Measurements from ENCODE around the gene IRX1. TPM values are rescaled to one million over a fixed set of nuclear protein-coding genes. Genes with fewer than 3 reads are reported as not detected.

IRX1 gene
- total RNA-seq, 1 donor from 2014 or later: 10.3 TPM

DNA sequence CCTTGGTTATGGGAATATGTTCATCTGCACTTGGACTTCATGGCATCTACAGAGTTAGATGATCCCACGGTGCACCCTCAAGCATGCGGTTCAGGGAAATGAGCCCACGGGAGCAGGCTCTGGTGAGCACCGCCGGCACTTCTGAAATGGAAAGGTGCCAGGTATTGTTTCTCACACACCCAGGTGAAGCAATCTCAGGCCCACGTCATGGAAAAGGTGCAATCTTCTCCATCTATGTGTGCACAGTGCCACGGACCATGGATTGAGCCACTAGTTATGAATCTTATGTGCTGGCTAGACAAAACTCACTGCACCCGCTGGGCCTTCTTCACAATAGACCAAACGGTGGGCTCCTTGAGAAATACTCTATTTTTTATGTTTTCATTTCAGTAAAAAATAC lies 27.3 kb downstream of the IRX1 start:
- Histone ChIP-seq H3K9me3 (no peaks in the 10 kb centered on the region), H3K27ac (no peak overlapping the region), H3K36me3 (no peaks in the 10 kb centered on the region), H3K27me3 (no peaks in the 10 kb centered on the region), H3K4me1 (no peaks in the 10 kb centered on the region), H3K4me3 (no peak overlapping the region)
- TF ChIP-seq, protein P1, sequence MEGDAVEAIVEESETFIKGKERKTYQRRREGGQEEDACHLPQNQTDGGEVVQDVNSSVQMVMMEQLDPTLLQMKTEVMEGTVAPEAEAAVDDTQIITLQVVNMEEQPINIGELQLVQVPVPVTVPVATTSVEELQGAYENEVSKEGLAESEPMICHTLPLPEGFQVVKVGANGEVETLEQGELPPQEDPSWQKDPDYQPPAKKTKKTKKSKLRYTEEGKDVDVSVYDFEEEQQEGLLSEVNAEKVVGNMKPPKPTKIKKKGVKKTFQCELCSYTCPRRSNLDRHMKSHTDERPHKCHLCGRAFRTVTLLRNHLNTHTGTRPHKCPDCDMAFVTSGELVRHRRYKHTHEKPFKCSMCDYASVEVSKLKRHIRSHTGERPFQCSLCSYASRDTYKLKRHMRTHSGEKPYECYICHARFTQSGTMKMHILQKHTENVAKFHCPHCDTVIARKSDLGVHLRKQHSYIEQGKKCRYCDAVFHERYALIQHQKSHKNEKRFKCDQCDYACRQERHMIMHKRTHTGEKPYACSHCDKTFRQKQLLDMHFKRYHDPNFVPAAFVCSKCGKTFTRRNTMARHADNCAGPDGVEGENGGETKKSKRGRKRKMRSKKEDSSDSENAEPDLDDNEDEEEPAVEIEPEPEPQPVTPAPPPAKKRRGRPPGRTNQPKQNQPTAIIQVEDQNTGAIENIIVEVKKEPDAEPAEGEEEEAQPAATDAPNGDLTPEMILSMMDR (IDR thresholded peaks at IDR 0.05): no peak
- no peak for DNase-seq (ENCODE audit: low spot score in 2 of 2)
- intact Hi-C loops (cut with DNase I): no loop called here

- intact Hi-C loops (cut with DNase I): no loop called here
- TF ChIP-seq, protein P1 (IDR thresholded peaks at IDR 0.05): no peak
Measured at GRCh38 chr5:3625626-3626025, 30.0 kb downstream of the IRX1 start.

GRCh38 chr5:3634061-3634460 lies 38.4 kb downstream of the IRX1 start:
- H3K27me3 ChIP-seq: no peaks in the 10 kb centered on the region
- intact Hi-C loops (cut with DNase I): no loop called here

More at GRCh38 chr5:3625626-3626025, 30.0 kb downstream of the IRX1 start:
- Histone ChIP-seq H3K4me3 (no peak overlapping the region), H3K36me3 (no peaks in the 10 kb centered on the region), H3K4me1 (no peaks in the 10 kb centered on the region), H3K27me3 (no peaks in the 10 kb centered on the region), H3K9me3 (no peaks in the 10 kb centered on the region), H3K27ac (no peak overlapping the region)
- DNase-seq (ENCODE audit: low spot score in 2 of 2): no peak

DNA sequence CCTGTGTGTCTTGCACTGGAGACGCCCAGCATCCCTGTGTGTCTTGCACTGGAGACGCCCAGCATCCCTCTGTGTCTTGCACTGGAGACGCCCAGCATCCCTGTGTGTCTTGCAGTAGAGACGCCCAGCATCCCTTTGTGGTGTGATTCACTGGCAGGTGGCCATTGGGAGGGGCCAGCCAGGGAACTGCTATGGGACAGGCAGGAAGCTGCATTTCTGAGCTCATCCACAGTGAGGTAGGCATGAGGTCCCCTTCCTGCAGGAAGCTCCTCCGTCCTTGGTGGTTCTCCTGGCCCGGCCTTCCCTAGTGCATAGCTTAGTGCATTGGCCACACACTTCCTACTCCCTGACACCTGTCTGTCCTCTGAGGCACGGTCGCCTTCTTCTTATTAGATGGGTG lies 43.5 kb downstream of the IRX1 start:
- Histone ChIP-seq H3K4me3 (no peak overlapping the region), H3K9me3 (peaks cover 0 to 7% of the 10 kb centered on the region in 2 donors), H3K27ac (no peak overlapping the region), H3K36me3 (no peaks in the 10 kb centered on the region), H3K27me3 (no peaks in the 10 kb centered on the region), H3K4me1 (no peaks in the 10 kb centered on the region)
- DNase-seq (ENCODE audit: low spot score in 2 of 2): no peak
- TF ChIP-seq, protein P1 (IDR thresholded peaks at IDR 0.05): no peak
- intact Hi-C loops (cut with DNase I): no loop called here

More at GRCh38 chr5:3634061-3634460, 38.4 kb downstream of the IRX1 start:
- H3K4me1 ChIP-seq: no peaks in the 10 kb centered on the region
- no peak overlapping the region for H3K4me3 ChIP-seq
- no peak overlapping the region for H3K27ac ChIP-seq
- DNase-seq (ENCODE audit: low spot score in 2 of 2): no peak
- TF ChIP-seq, protein P1 (IDR thresholded peaks at IDR 0.05): no peak
- no peaks in the 10 kb centered on the region for H3K36me3 ChIP-seq
- H3K9me3 ChIP-seq: peaks cover 0 to 7% of the 10 kb centered on the region in 2 donors

DNA sequence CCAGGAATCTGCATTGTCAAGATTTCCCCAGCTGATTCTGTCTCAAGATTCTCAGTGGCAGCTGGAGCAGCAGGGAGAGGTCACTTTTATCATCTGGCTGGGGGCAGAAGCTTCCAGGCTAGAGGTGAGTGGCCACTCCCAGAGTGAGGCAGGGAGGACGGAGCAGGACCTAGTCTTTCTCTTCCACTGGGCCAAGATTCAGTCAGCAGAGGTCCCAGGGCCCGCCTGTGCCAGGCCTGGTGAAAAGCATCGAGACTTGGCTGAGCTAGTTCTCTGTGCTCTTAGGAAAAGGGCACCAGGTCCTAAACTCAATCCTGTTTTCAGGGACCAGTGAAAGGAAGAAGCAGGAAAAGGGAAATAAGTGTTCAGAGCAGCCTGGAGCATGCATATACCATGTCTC lies 46.6 kb downstream of the IRX1 start:
- H3K4me3 ChIP-seq: no peak overlapping the region
- intact Hi-C loops (cut with DNase I): no loop called here

More for the DNA sequence above, 46.6 kb downstream of the IRX1 start:
- DNase-seq (ENCODE audit: low spot score in 2 of 2): no peak
- Histone ChIP-seq H3K36me3 (no peaks in the 10 kb centered on the region), H3K4me1 (no peaks in the 10 kb centered on the region), H3K9me3 (no peaks in the 10 kb centered on the region), H3K27ac (no peak overlapping the region), H3K27me3 (no peaks in the 10 kb centered on the region)
- TF ChIP-seq, protein P1 (IDR thresholded peaks at IDR 0.05): no peak
